ENCODE data around the gene CD81. TPM values are rescaled to one million over a fixed set of nuclear protein-coding genes. Genes with fewer than 3 reads are reported as not detected.

Gene CD81
- total RNA-seq, 4 donors from 2014 or later, result 499 to 1,242 (median 673) TPM

- TF ChIP-seq CTCF (IDR thresholded peaks at IDR 0.05; ENCODE audit: low read depth), result no peak
Measured at GRCh38 chr11:2396471-2396870, 19.4 kb downstream of the CD81 start.

GRCh38 chr11:2397005-2397404 lies 19.9 kb downstream of the CD81 start:
- no peak for TF ChIP-seq CTCF (IDR thresholded peaks at IDR 0.05; ENCODE audit: low read depth)

- TF ChIP-seq CTCF (IDR thresholded peaks at IDR 0.05; ENCODE audit: low read depth), result no peak
Measured at GRCh38 chr11:2398664-2399355, 21.7 kb downstream of the CD81 start.

- no peak for TF ChIP-seq CTCF (IDR thresholded peaks at IDR 0.05; ENCODE audit: low read depth)
Measured at GRCh38 chr11:2399488-2400068, 22.5 kb downstream of the CD81 start.

GRCh38 chr11:2400069-2400761 lies 23.1 kb downstream of the CD81 start, which contains the start of gene TSSC4:
Gene TSSC4, plus strand, starts transcription at chr11:2400750. Its CDS starts 1,884 bp downstream, at chr11:2402634.
- no peak for TF ChIP-seq CTCF (IDR thresholded peaks at IDR 0.05; ENCODE audit: low read depth)

- TF ChIP-seq CTCF (IDR thresholded peaks at IDR 0.05; ENCODE audit: low read depth), result no peak
Measured at GRCh38 chr11:2400762-2401435, 23.8 kb downstream of the CD81 start.
